OCI-LY1 (cell line): ENCODE measurements around the gene SENP3.

Experiments used
- CTCF ChIP-seq: fragments of 200-600 bp; sonication (generic), shearing (Covaris generic); IDR thresholded peaks from 2 replicates; pipeline ENCODE4 v1.5.1; 2017; ENCODE audit warnings: mild to moderate bottlenecking, antibody characterized with exemption, low read length, moderate library complexity, mixed read lengths
- EZH2 ChIP-seq: fragments of 200-600 bp; sonication (generic), shearing (Covaris generic); IDR thresholded peaks from 2 replicates; pipeline ENCODE4 v1.8.0; 2017; ENCODE audit warnings: borderline replicate concordance, mixed run types, mild to moderate bottlenecking, antibody characterized with exemption, low read length, moderate library complexity, mixed read lengths

- TF ChIP-seq CTCF (no peak), EZH2 (no peak)
These were observed 8.4 kb upstream of the SENP3 start for GRCh38 chr17:7553356-7553755.
